SU-DHL-6 (cell line): ENCODE results near the gene ADCYAP1R1.

Source experiments
- CTCF ChIP-seq: fragments of 200-600 bp; sonication (generic); IDR thresholded peaks from one replicate; pipeline ENCODE4 v1.5.1; 2017; ENCODE audit warnings: antibody characterized with exemption, mild to moderate bottlenecking, low read length, moderate library complexity; ENCODE audit not compliant: insufficient read depth, poor library complexity, severe bottlenecking
- EZH2phosphoT487 ChIP-seq: fragments of 200-600 bp; sonication (generic), shearing (Covaris generic); conservative IDR thresholded peaks from 2 replicates; pipeline ENCODE4 v1.6.1; 2018; ENCODE audit warnings: mild to moderate bottlenecking, antibody characterized with exemption, low read length, moderate library complexity, mixed read lengths

- TF ChIP-seq CTCF (no peak), EZH2phosphoT487 (no peak)
Observed at GRCh38 chr7:31028006-31028405, 24.1 kb upstream of the ADCYAP1R1 start.
